SU-DHL-6 (cell line): Measurements from ENCODE around the gene C2CD4A.

Experiments
- H2AFZ ChIP-seq: fragments of 200-600 bp; sonication (generic); 2 replicates; pipeline ENCODE4 v1.6.1; 2014; ENCODE audit warnings: low read depth, mild to moderate bottlenecking, moderate library complexity, mixed read lengths, antibody characterized with exemption, low read length; ENCODE audit not compliant: severe bottlenecking
- H3F3A ChIP-seq: fragments of 200-600 bp; shearing (Covaris generic); 2 replicates; pipeline ENCODE4 v1.6.0; 2016; ENCODE audit warnings: antibody characterized with exemption, mild to moderate bottlenecking; ENCODE audit not compliant: insufficient read depth
- H3K27ac ChIP-seq: fragments of 200-600 bp; sonication (generic); 2 replicates; pipeline ENCODE4 v1.5.1; 2016; ENCODE audit warnings: low read depth, mild to moderate bottlenecking, low read length, moderate library complexity, mixed read lengths
- H3K27me3 ChIP-seq: fragments of 200-600 bp; sonication (generic), shearing (Covaris generic); 2 replicates; pipeline ENCODE4 v1.6.0; 2014; ENCODE audit warnings: mild to moderate bottlenecking, low read length
- H3K36me3 ChIP-seq: fragments of 200-600 bp; sonication (generic); 2 replicates; pipeline ENCODE4 v1.6.1; 2014; ENCODE audit warnings: mild to moderate bottlenecking, low read length, mixed read lengths
- H3K4me2 ChIP-seq: fragments of 300-600, 200-600 bp; shearing (Covaris generic), sonication (generic); 2 replicates; pipeline ENCODE4 v1.6.0; 2014; ENCODE audit warnings: low read length, low read depth, mild to moderate bottlenecking; ENCODE audit not compliant: poor library complexity, severe bottlenecking
- H3K4me3 ChIP-seq: fragments of 200-600 bp; sonication (generic); 2 replicates; pipeline ENCODE4 v1.5.1; 2014; ENCODE audit warnings: antibody characterized with exemption, low read length, mild to moderate bottlenecking, mixed read lengths; ENCODE audit not compliant: insufficient read depth, poor library complexity, severe bottlenecking
- H3K79me2 ChIP-seq: fragments of 200-600 bp; sonication (generic); 2 replicates; pipeline ENCODE4 v1.6.1; 2014; ENCODE audit warnings: mild to moderate bottlenecking, low read length, moderate library complexity; ENCODE audit not compliant: insufficient read depth
- H3K9ac ChIP-seq: fragments of 200-600 bp; sonication (generic); 2 replicates; pipeline ENCODE4 v1.7.0; 2014; ENCODE audit warnings: mild to moderate bottlenecking, low read length
- H3K9me2 ChIP-seq: fragments of 200-600 bp; sonication (generic); replicated peaks from 2 replicates; pipeline ENCODE4 v1.6.1; 2014; ENCODE audit warnings: low read length; ENCODE audit not compliant: insufficient read depth
- H3K9me3 ChIP-seq: fragments of 200-600 bp; sonication (generic); 2 replicates; pipeline ENCODE4 v1.6.1; 2014; ENCODE audit warnings: low read length, mixed read lengths; ENCODE audit not compliant: insufficient read depth
- H4K20me1 ChIP-seq: fragments of 200-600 bp; sonication (generic); 2 replicates; pipeline ENCODE4 v1.6.1; 2014; ENCODE audit warnings: low read depth, mild to moderate bottlenecking, antibody characterized with exemption, low read length, moderate library complexity, mixed read lengths
- EZH2phosphoT487 ChIP-seq: fragments of 200-600 bp; sonication (generic), shearing (Covaris generic); conservative IDR thresholded peaks from 2 replicates; pipeline ENCODE4 v1.6.1; 2018; ENCODE audit warnings: mild to moderate bottlenecking, antibody characterized with exemption, low read length, moderate library complexity, mixed read lengths
- TF ChIP-seq, protein P1 (sequence below): fragments of 200-600 bp; sonication (generic); IDR thresholded peaks from one replicate; pipeline ENCODE4 v1.5.1; 2017; ENCODE audit warnings: antibody characterized with exemption, mild to moderate bottlenecking, low read length, moderate library complexity; ENCODE audit not compliant: insufficient read depth, poor library complexity, severe bottlenecking

C2CD4A gene

DNA sequence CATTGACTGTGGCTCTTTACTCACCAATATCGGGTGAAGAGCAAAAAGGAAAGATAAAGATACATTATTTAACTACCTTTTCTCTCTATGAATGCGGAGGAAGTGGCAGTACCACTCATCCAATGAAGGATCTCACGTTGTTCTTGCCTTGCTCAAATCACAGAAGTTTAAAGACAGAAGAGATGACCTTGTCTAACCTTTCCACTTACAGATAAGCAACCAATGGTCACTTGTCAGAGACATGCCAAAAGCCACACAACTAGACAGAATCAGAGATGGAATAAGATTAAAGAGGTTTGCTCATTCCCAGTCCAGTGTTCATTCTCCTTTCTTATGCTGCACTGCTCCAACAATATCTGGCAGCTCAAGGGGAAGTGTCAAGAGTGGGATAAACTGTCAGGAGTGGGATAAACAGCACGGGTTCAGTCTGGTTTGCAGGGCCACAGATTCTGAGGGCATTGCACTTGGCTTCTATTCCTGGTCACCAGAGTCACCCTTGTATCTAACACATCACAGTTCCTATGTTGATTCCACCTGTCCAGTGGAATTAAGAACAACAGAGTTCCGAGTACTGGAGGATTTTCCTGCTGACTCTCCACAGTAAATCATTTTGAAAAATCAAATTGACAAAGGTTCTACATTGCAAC is 13.2 kb upstream of the C2CD4A start:
- TF ChIP-seq, protein P1, sequence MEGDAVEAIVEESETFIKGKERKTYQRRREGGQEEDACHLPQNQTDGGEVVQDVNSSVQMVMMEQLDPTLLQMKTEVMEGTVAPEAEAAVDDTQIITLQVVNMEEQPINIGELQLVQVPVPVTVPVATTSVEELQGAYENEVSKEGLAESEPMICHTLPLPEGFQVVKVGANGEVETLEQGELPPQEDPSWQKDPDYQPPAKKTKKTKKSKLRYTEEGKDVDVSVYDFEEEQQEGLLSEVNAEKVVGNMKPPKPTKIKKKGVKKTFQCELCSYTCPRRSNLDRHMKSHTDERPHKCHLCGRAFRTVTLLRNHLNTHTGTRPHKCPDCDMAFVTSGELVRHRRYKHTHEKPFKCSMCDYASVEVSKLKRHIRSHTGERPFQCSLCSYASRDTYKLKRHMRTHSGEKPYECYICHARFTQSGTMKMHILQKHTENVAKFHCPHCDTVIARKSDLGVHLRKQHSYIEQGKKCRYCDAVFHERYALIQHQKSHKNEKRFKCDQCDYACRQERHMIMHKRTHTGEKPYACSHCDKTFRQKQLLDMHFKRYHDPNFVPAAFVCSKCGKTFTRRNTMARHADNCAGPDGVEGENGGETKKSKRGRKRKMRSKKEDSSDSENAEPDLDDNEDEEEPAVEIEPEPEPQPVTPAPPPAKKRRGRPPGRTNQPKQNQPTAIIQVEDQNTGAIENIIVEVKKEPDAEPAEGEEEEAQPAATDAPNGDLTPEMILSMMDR = no peak
- no peak for TF ChIP-seq EZH2phosphoT487
- Histone ChIP-seq H3K9me3 (no peaks in the 10 kb centered on the region), H2AFZ (no peak overlapping the region), H3K27ac (no peak overlapping the region), H3K9me2 (no peaks in the 10 kb centered on the region), H3F3A (no peaks in the 10 kb centered on the region; the same call in 1 of the 2 replicates), H3K36me3 (no peaks in the 10 kb centered on the region), H3K9ac (no peak overlapping the region), H3K79me2 (peaks cover 80% of the 10 kb centered on the region), H4K20me1 (0 out of 2 replicates have a peak, but pooled peaks cover 4% of the 10 kb centered on the region), H3K4me2 (no peak overlapping the region), H3K4me3 (no peak overlapping the region), H3K27me3 (no peaks in the 10 kb centered on the region)

DNA sequence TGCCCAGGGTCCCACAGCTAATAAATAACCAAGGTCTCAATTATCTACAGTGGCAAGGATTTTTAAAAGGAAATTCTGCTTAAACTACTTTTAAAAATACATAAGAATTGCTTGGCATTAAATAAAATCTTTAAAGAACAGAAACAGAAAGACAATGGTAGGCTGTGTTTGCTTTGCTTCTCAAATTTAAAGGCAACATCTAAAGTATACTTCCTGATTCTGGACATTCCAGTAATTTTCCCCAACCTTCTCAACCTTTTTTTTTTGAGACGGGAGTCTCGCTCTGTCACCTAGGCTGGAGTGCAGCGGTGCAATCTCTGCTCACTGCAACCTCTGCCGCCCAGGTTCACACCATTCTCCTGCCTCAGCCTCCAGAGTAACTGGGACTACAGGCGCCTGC is 11.8 kb upstream of the C2CD4A start:
- Histone ChIP-seq H3K9me3 (no peaks in the 10 kb centered on the region), H3F3A (no peaks in the 10 kb centered on the region; the same call in 1 of the 2 replicates), H3K79me2 (peaks cover 92% of the 10 kb centered on the region), H3K27ac (no peak overlapping the region), H3K27me3 (no peaks in the 10 kb centered on the region), H3K9me2 (no peaks in the 10 kb centered on the region), H3K36me3 (no peaks in the 10 kb centered on the region), H3K4me2 (no peak overlapping the region), H2AFZ (no peak overlapping the region), H4K20me1 (0 out of 2 replicates have a peak, but pooled peaks cover 4% of the 10 kb centered on the region), H3K4me3 (no peak overlapping the region), H3K9ac (no peak overlapping the region)
- TF ChIP-seq, protein P1 = no peak
- TF ChIP-seq EZH2phosphoT487 = no peak

DNA sequence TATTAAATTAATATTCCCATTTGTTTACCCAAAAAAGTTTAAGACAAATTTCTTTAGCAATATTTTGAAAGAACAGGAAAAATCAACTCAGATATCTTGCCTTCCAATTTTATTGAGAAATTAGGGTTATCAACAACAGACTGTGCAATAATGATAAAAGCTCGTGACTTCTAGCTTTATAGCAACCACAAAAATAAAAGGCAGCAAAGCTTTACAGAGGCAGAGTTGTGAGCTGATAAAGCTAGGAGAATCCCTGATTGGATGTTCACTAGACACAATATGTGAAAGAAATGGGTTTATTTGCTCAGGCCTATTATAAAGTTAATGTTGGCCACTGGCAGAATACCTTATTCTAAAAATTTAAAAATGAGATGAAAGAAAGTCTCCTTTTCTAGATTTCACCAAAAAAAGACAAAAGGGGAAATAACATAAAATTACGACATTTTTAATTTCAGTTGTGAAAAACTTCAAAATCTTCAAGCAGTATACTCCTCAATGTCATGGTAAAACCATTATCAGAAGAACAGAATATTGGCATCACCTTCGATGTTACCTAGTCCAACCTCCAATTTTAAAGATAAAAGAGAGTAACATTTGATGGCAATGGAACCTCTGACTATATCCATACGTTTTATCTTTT is 9.3 kb upstream of the C2CD4A start:
- TF ChIP-seq EZH2phosphoT487 = no peak
- TF ChIP-seq, protein P1 = no peak
- no peaks in the 10 kb centered on the region for H3K9me3 ChIP-seq
- no peaks in the 10 kb centered on the region for H3K36me3 ChIP-seq
- H3K4me2 ChIP-seq = peak overlapping the region; percentile 96
- H3K79me2 ChIP-seq = peaks cover 70% of the 10 kb centered on the region
- H3K27me3 ChIP-seq = no peaks in the 10 kb centered on the region
- no peaks in the 10 kb centered on the region for H3F3A ChIP-seq
- no peak overlapping the region for H3K27ac ChIP-seq
- H3K9ac ChIP-seq = no peak overlapping the region
- H3K9me2 ChIP-seq = no peaks in the 10 kb centered on the region
- H4K20me1 ChIP-seq = 0 out of 2 replicates have a peak, but pooled peaks cover 4% of the 10 kb centered on the region
- H3K4me3 ChIP-seq = no peak overlapping the region
- H2AFZ ChIP-seq = no peak overlapping the region
